ENCODE data around the gene NCOA6.

The NCOA6 gene

GRCh38 chr20:34689486-34689885, 136.0 kb downstream of the NCOA6 start:
- no peak overlapping the region for H3K4me3 ChIP-seq (ENCODE audit: low read depth, low read length)

DNA sequence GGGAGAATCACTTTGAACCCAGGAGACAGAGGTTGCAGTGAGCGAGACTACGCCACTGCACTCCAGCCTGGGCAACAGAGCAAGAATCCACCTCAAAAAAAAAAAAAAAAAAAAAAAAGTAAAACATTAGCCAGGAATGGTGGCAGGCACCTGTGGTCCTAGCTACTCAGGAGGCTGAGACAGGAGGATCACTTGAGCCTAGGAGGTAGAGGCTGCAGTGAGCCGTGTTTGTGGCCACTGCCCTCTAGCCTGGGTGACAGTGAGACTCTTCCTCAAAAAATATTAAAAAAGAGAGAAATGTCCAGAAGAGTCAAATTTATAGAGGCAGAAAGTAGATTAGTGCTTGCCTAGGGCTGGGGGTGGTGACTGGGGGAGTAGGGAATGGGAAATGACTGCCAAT, 141.8 kb downstream of the NCOA6 start:
- no peak for TF ChIP-seq CTCF (IDR thresholded peaks at IDR 0.05; ENCODE audit: borderline replicate concordance, insufficient read depth, low read depth, low read length)
- no peak overlapping the region for H3K4me3 ChIP-seq (ENCODE audit: low read depth, low read length)

More at GRCh38 chr20:34689486-34689885, 136.0 kb downstream of the NCOA6 start:
- TF ChIP-seq CTCF (IDR thresholded peaks at IDR 0.05; ENCODE audit: borderline replicate concordance, insufficient read depth, low read depth, low read length): no peak

DNA sequence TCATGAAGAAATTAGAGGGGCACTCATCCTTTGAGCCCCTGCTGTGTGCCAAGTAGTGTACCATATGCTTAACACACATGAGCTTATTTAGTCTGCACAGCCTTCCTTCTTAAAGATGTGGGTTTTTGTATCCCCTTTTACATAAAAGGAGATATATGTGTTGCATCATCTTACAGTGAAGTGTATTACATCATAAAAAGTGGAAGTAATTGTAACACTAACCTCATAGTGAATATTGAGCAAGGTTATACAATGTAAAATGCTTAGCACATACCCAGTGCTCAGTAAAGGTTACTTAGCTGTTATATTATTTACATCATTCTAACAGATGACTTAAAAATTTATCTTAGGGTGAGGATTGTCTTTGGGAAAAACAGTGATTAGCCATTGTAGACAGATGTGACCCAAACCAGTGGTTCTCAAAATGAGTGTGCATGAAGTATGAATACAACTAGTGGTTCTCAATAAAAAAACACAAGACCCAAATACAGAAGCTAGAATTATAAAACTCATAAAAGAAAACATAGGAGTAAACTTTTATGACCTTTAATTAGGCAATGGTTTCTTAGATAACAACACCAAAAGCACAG, 144.8 kb downstream of the NCOA6 start:
- no peak for TF ChIP-seq CTCF (IDR thresholded peaks at IDR 0.05; ENCODE audit: borderline replicate concordance, insufficient read depth, low read depth, low read length)
- no peak overlapping the region for H3K4me3 ChIP-seq (ENCODE audit: low read depth, low read length)

DNA sequence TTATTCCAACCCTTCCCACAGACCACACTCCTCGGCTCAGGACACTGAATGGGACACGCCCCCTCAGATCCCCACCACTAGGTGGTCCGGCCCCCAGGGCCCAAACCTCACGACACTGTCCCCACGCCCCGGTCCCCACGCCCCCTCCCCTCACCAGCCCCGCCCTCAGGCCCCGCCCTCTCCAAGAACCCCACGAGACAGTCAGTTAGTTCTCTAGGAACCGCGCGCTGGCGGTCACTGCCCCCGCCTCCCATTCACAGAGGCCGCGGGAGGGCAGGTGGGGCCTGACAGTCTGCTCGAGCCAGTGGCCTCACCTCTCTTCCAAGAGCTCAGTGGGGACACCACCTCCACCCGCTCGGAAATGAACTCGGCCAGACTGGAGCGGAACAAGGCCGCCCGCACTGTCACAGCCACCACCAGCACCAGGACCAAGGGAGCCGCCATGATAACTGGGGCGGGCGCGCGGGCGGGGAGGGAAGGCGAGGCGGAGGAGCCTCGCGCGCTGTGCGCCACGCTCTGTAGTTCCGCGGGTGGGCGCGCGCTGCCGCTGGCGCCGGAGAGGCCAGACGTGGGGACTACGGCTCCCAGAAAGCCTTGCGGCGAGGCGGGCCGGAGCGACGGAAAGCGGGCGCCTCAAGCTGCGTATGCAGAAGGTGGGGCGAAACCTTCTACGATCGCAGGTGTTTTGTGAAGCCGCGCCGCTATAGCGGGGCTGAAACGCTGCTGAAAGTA, 148.6 kb downstream of the NCOA6 start, which contains the start of gene PIGU:
TSS of gene PIGU (minus strand) at position 451 of the 732 bp plus-strand sequence. CDS start at position 444, 7 bp downstream.
- TF ChIP-seq CTCF (IDR thresholded peaks at IDR 0.05; ENCODE audit: borderline replicate concordance, insufficient read depth, low read depth, low read length): 0 out of 2 replicates have a peak, but pooled peaks have one; percentile 7

GRCh38 chr20:34675993-34676641, 149.3 kb downstream of the NCOA6 start:
- H3K4me3 ChIP-seq (ENCODE audit: low read depth, low read length): peak overlapping the region; percentile 50
- no peak for TF ChIP-seq CTCF (IDR thresholded peaks at IDR 0.05; ENCODE audit: borderline replicate concordance, insufficient read depth, low read depth, low read length)

More for the DNA sequence above, 148.6 kb downstream of the NCOA6 start, which contains the start of gene PIGU:
- peak within 1 kb of the TSS; percentile 50 for H3K4me3 ChIP-seq (ENCODE audit: low read depth, low read length)

DNA sequence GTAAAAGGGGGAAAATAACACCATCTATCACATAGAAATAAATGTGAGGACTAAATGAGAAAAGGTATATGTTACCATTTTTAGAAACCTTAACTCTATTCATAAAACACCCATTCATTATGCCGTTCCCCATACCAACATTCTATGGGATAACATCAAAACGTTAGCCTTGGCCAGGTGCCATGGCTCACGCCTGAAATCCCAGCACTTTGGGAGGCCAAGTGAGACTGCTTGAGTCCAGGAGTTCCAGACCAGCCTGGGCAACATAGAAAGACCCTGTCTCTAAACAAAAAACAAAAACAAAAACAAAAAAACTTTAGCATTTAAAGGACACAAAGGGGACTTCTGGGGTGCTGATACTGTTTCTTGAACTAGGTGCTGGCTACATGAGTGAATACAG, 149.9 kb downstream of the NCOA6 start:
- no peak for TF ChIP-seq CTCF (IDR thresholded peaks at IDR 0.05; ENCODE audit: borderline replicate concordance, insufficient read depth, low read depth, low read length)

More for the DNA sequence above, 149.9 kb downstream of the NCOA6 start:
- H3K4me3 ChIP-seq (ENCODE audit: low read depth, low read length): no peak overlapping the region

Measured in GM12875 (cell line).